ENCODE results near the gene EPN1. TPM values are rescaled to one million over a fixed set of nuclear protein-coding genes. Genes with fewer than 3 reads are reported as not detected.

The EPN1 gene
- total and polyA plus RNA-seq, 2 experiments from 2014 or later = 47.1 to 223 TPM

- Mint-ChIP-seq H3K9me3 (no peaks in the 10 kb centered on the region), H3K4me1 (no peaks in the 10 kb centered on the region), H3K36me3 (ENCODE audit: low read depth) (peaks cover 27% of the 10 kb centered on the region), H3K4me3 (no peak overlapping the region), H3K27me3 (ENCODE audit: insufficient read depth, low read depth, poor library complexity) (peaks cover 6% of the 10 kb centered on the region), H3K27ac (no peak overlapping the region)
- TF ChIP-seq POLR2AphosphoS5 (IDR thresholded peaks at IDR 0.05; ENCODE audit: low read depth) (no peak), ZNF331 (CRISPR knock-in tag; IDR thresholded peaks at IDR 0.05; ENCODE audit: low read depth) (no peak), EZH2phosphoT487 (IDR thresholded peaks at IDR 0.05; ENCODE audit: unreplicated experiment) (no peak), NANOG (IDR thresholded peaks at IDR 0.05; ENCODE audit: borderline replicate concordance) (no peak)
- Histone ChIP-seq H3K27ac (ENCODE audit: low read depth) (no peak overlapping the region), H2AFZ (no peak overlapping the region), H4K20me1 (replicated peaks; ENCODE audit: insufficient read depth) (no peaks in the 10 kb centered on the region; the same call in 1 of the 2 replicates), H3K4me3 (no peak overlapping the region), H3K79me2 (replicated peaks; ENCODE audit: insufficient read depth) (0 out of 2 replicates have a peak, but pooled peaks cover 3% of the 10 kb centered on the region), H3F3A (replicated peaks; ENCODE audit: low read depth) (no peaks in the 10 kb centered on the region), H3K9me2 (ENCODE audit: insufficient read depth) (no peaks in the 10 kb centered on the region), H3K27me3 (ENCODE audit: insufficient read depth) (no peaks in the 10 kb centered on the region), H3K4me2 (no peak overlapping the region), H3K4me1 (ENCODE audit: insufficient read depth) (no peaks in the 10 kb centered on the region), H3K36me3 (ENCODE audit: insufficient read depth) (no peaks in the 10 kb centered on the region)
- DNase-seq (ENCODE audit: low spot score) = no peak
- no peak for ATAC-seq
Measured at GRCh38 chr19:55690769-55691545, 15.9 kb downstream of the EPN1 start.

- no peak for DNase-seq (ENCODE audit: low spot score)
- H3K27ac Mint-ChIP-seq = no peak overlapping the region
Measured at GRCh38 chr19:55691561-55692481, 16.8 kb downstream of the EPN1 start.

GRCh38 chr19:55692681-55693081, 17.7 kb downstream of the EPN1 start:
- H3K4me2 ChIP-seq = no peak overlapping the region
- H3K27ac Mint-ChIP-seq = no peak overlapping the region
- H3F3A ChIP-seq (replicated peaks; ENCODE audit: low read depth) = no peaks in the 10 kb centered on the region
- no peaks in the 10 kb centered on the region for H3K9me2 ChIP-seq (ENCODE audit: insufficient read depth)
- H3K27me3 ChIP-seq (ENCODE audit: insufficient read depth) = no peaks in the 10 kb centered on the region
- H3K4me3 Mint-ChIP-seq = no peak overlapping the region
- no peaks in the 10 kb centered on the region for H3K4me1 ChIP-seq (ENCODE audit: insufficient read depth)
- no peak overlapping the region for H3K27ac ChIP-seq (ENCODE audit: low read depth)
- DNase-seq (ENCODE audit: low spot score) (no peak), ATAC-seq (no peak)
- no peak overlapping the region for H3K4me3 ChIP-seq
- no peak overlapping the region for H2AFZ ChIP-seq
- no peaks in the 10 kb centered on the region for H3K9me3 Mint-ChIP-seq
- no peaks in the 10 kb centered on the region; the same call in 2 of the 3 replicates for H3K4me1 Mint-ChIP-seq
- H3K36me3 Mint-ChIP-seq (ENCODE audit: low read depth) = peaks cover 37% of the 10 kb centered on the region
- no peaks in the 10 kb centered on the region for H3K79me2 ChIP-seq (replicated peaks; ENCODE audit: insufficient read depth)
- peaks cover 6% of the 10 kb centered on the region for H3K27me3 Mint-ChIP-seq (ENCODE audit: insufficient read depth, low read depth, poor library complexity)
- H4K20me1 ChIP-seq (replicated peaks; ENCODE audit: insufficient read depth) = no peaks in the 10 kb centered on the region; the same call in 1 of the 2 replicates
- no peaks in the 10 kb centered on the region for H3K36me3 ChIP-seq (ENCODE audit: insufficient read depth)
- TF ChIP-seq CTCF (conservative IDR thresholded peaks at IDR 0.05; ENCODE audit: low read depth in 2 of 2) = no peak
- no peak for TF ChIP-seq NANOG (IDR thresholded peaks at IDR 0.05; ENCODE audit: borderline replicate concordance)
- TF ChIP-seq REST (IDR thresholded peaks at IDR 0.05; ENCODE audit: unreplicated experiment) = no peak
- no peak for TF ChIP-seq ZNF331 (CRISPR knock-in tag; IDR thresholded peaks at IDR 0.05; ENCODE audit: low read depth)

More at GRCh38 chr19:55691561-55692481, 16.8 kb downstream of the EPN1 start:
- Mint-ChIP-seq H3K27me3 (ENCODE audit: insufficient read depth, low read depth, poor library complexity) (peaks cover 6% of the 10 kb centered on the region), H3K4me3 (no peak overlapping the region), H3K4me1 (no peaks in the 10 kb centered on the region), H3K36me3 (ENCODE audit: low read depth) (peaks cover 31% of the 10 kb centered on the region), H3K9me3 (no peaks in the 10 kb centered on the region)
- Histone ChIP-seq H4K20me1 (replicated peaks; ENCODE audit: insufficient read depth) (no peaks in the 10 kb centered on the region; the same call in 1 of the 2 replicates), H3K9me2 (ENCODE audit: insufficient read depth) (no peaks in the 10 kb centered on the region), H2AFZ (no peak overlapping the region), H3F3A (replicated peaks; ENCODE audit: low read depth) (no peaks in the 10 kb centered on the region), H3K27me3 (ENCODE audit: insufficient read depth) (no peaks in the 10 kb centered on the region), H3K4me3 (no peak overlapping the region), H3K4me1 (ENCODE audit: insufficient read depth) (no peaks in the 10 kb centered on the region), H3K36me3 (ENCODE audit: insufficient read depth) (no peaks in the 10 kb centered on the region), H3K4me2 (no peak overlapping the region), H3K79me2 (replicated peaks; ENCODE audit: insufficient read depth) (0 out of 2 replicates have a peak, but pooled peaks cover 3% of the 10 kb centered on the region), H3K27ac (ENCODE audit: low read depth) (no peak overlapping the region)
- ATAC-seq = no peak
- TF ChIP-seq EZH2phosphoT487 (IDR thresholded peaks at IDR 0.05; ENCODE audit: unreplicated experiment) (no peak), POLR2AphosphoS5 (IDR thresholded peaks at IDR 0.05; ENCODE audit: low read depth) (no peak)

All from GM23338 (cell line).